Measurements from ENCODE around the gene LILRB1. TPM values are rescaled to one million over a fixed set of nuclear protein-coding genes. Genes with fewer than 3 reads are reported as not detected.
"Not testable (repeated sequence)": the region's sequence is repeated elsewhere in the genome, so short reads cannot be mapped to it uniquely, and the experiment has no call there.

The LILRB1 gene
- total RNA-seq, 1 donor from 2014 or later: 1.5 TPM

- TF ChIP-seq CTCF (IDR thresholded peaks at IDR 0.05; ENCODE audit: borderline replicate concordance): no peak
- H3K27ac ChIP-seq (replicated peaks): no peak overlapping the region
These were observed 13.3 kb upstream of the LILRB1 start for GRCh38 chr19:54616821-54617560.

GRCh38 chr19:54620464-54620863, 9.8 kb upstream of the LILRB1 start:
- intact Hi-C loops (cut with micrococcal nuclease): no loop called here

More at GRCh38 chr19:54616821-54617560, 13.3 kb upstream of the LILRB1 start:
- Histone ChIP-seq H3K36me3 (no peaks in the 10 kb centered on the region), H3K4me1 (no peaks in the 10 kb centered on the region), H3K4me3 (no peak overlapping the region), H3K27me3 (ENCODE audit: low read depth) (no peaks in the 10 kb centered on the region), H3K9me3 (replicated peaks) (peaks cover 33% of the 10 kb centered on the region)
- no peak for DNase-seq
- intact Hi-C loops (cut with micrococcal nuclease): no loop called here

GRCh38 chr19:54622431-54622830, 7.9 kb upstream of the LILRB1 start:
- no peak for DNase-seq
- intact Hi-C loops (cut with micrococcal nuclease): no loop called here

More at GRCh38 chr19:54620464-54620863, 9.8 kb upstream of the LILRB1 start:
- no peaks in the 10 kb centered on the region for H3K36me3 ChIP-seq
- no peak for TF ChIP-seq CTCF (IDR thresholded peaks at IDR 0.05; ENCODE audit: borderline replicate concordance)
- H3K27me3 ChIP-seq (ENCODE audit: low read depth): no peaks in the 10 kb centered on the region
- H3K4me1 ChIP-seq: no peaks in the 10 kb centered on the region
- H3K9me3 ChIP-seq (replicated peaks): peaks cover 7% of the 10 kb centered on the region
- no peak for DNase-seq
- H3K4me3 ChIP-seq: no peak overlapping the region
- no peak overlapping the region for H3K27ac ChIP-seq (replicated peaks)

GRCh38 chr19:54624234-54624633, 6.0 kb upstream of the LILRB1 start:
- H3K4me3 ChIP-seq; intact Hi-C loops (cut with micrococcal nuclease); DNase-seq; H3K9me3 ChIP-seq (replicated peaks); H3K27ac ChIP-seq (replicated peaks); H3K4me1 ChIP-seq; H3K36me3 ChIP-seq: not testable (repeated sequence)
- H3K27me3 ChIP-seq (ENCODE audit: low read depth): peaks cover 26% of the 10 kb centered on the region

More at GRCh38 chr19:54622431-54622830, 7.9 kb upstream of the LILRB1 start:
- no peaks in the 10 kb centered on the region for H3K4me1 ChIP-seq
- no peaks in the 10 kb centered on the region for H3K9me3 ChIP-seq (replicated peaks)
- no peak overlapping the region for H3K27ac ChIP-seq (replicated peaks)
- TF ChIP-seq CTCF (IDR thresholded peaks at IDR 0.05; ENCODE audit: borderline replicate concordance): no peak
- H3K36me3 ChIP-seq: no peaks in the 10 kb centered on the region
- H3K4me3 ChIP-seq: no peak overlapping the region
- peaks cover 9% of the 10 kb centered on the region for H3K27me3 ChIP-seq (ENCODE audit: low read depth)

GRCh38 chr19:54624934-54625730, 5.2 kb upstream of the LILRB1 start:
- H3K4me1 ChIP-seq; intact Hi-C loops (cut with micrococcal nuclease); H3K27ac ChIP-seq (replicated peaks); H3K4me3 ChIP-seq; H3K9me3 ChIP-seq (replicated peaks); DNase-seq; H3K36me3 ChIP-seq: not testable (repeated sequence)
- H3K27me3 ChIP-seq (ENCODE audit: low read depth): peaks cover 35% of the 10 kb centered on the region

- TF ChIP-seq CTCF (IDR thresholded peaks at IDR 0.05; ENCODE audit: borderline replicate concordance): no peak
- intact Hi-C loops (cut with micrococcal nuclease): no loop called here
These were observed 3.5 kb upstream of the LILRB1 start for GRCh38 chr19:54626757-54627156.

GRCh38 chr19:54627912-54628311, 2.4 kb upstream of the LILRB1 start:
- H3K4me3 ChIP-seq; H3K36me3 ChIP-seq; DNase-seq; H3K9me3 ChIP-seq (replicated peaks); H3K4me1 ChIP-seq; intact Hi-C loops (cut with micrococcal nuclease); H3K27ac ChIP-seq (replicated peaks): not testable (repeated sequence)
- H3K27me3 ChIP-seq (ENCODE audit: low read depth): peaks cover 59% of the 10 kb centered on the region

More at GRCh38 chr19:54626757-54627156, 3.5 kb upstream of the LILRB1 start:
- Histone ChIP-seq H3K36me3 (no peaks in the 10 kb centered on the region), H3K27me3 (ENCODE audit: low read depth) (peaks cover 48% of the 10 kb centered on the region), H3K4me1 (no peaks in the 10 kb centered on the region), H3K4me3 (no peak overlapping the region), H3K27ac (replicated peaks) (no peak overlapping the region), H3K9me3 (replicated peaks) (no peaks in the 10 kb centered on the region)
- no peak for DNase-seq

All from left ventricle myocardium inferior (tissue), 1 donor.